Measurements from ENCODE around the gene ERVFRD-1.
A peak's percentile ranks its signal among the peaks of the same experiment; 100 is the strongest.
"Not testable (repeated sequence)": the region's sequence is repeated elsewhere in the genome, so short reads cannot be mapped to it uniquely, and the experiment has no call there.

The ERVFRD-1 gene

GRCh38 chr6:11092668-11093375 lies 18.7 kb downstream of the ERVFRD-1 start:
- peak in 1 of 3 experiments; percentile 11 for DNase-seq (ENCODE audit: low read depth in 2 of 3, low spot score in 2 of 3)

DNA sequence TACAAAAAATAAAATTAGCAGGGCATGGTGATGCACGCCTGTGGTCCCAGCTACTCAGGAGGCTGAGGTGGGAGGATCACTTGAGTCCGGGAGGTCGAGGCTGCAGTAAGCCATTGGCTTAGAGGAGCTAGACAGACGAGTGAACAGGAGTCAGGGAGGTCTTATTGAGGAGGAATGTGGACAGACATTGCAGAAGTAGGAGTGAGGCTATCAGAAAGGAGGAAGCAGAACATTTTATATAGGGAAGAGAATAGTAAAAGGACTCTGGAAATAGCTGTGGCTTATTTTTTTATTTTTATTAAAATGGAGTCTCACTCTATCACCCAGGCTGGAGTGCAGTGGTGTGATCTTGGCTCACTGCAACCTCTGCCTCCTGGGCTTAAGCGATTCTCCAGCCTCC lies 20.4 kb downstream of the ERVFRD-1 start:
- not testable (repeated sequence) for DNase-seq (ENCODE audit: low read depth in 2 of 3, low spot score in 2 of 3)

GRCh38 chr6:11089695-11090094 lies 21.8 kb downstream of the ERVFRD-1 start:
- DNase-seq (ENCODE audit: low read depth in 2 of 3, low spot score in 2 of 3): no peak

DNA sequence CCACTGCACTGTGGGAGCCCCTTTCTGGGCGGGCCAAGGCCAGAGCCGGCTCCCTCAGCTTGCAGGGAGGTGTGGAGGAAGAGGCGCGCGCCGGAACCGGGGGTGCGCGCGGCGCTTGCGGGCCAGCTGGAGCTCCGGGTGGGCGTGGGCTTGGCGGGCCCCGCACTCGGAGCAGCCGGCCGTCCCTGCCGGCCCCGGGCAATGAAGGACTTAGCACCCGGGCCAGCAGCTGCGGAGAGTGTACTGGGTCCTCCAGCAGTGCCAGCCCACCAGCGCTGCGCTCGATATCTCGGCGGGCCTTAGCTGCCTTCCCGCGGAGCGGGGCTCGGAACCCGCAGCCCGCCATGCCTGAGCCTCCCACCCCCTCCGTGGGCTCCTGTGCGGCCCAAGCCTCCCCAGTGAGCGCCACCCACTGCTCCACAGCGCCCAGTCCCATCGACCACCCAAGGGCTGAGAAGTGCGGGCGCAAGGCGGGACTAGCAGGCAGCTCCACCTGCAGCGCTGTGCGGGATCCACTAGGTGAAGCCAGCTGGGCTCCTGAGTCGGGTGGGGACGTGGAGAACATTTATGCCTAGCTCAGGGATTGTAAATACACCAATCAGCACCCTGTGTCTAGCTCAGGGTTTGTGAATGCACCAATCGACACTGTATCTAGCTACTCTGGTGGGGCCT lies 24.2 kb downstream of the ERVFRD-1 start:
- not testable (repeated sequence) for DNase-seq (ENCODE audit: low read depth in 2 of 3, low spot score in 2 of 3)

DNA sequence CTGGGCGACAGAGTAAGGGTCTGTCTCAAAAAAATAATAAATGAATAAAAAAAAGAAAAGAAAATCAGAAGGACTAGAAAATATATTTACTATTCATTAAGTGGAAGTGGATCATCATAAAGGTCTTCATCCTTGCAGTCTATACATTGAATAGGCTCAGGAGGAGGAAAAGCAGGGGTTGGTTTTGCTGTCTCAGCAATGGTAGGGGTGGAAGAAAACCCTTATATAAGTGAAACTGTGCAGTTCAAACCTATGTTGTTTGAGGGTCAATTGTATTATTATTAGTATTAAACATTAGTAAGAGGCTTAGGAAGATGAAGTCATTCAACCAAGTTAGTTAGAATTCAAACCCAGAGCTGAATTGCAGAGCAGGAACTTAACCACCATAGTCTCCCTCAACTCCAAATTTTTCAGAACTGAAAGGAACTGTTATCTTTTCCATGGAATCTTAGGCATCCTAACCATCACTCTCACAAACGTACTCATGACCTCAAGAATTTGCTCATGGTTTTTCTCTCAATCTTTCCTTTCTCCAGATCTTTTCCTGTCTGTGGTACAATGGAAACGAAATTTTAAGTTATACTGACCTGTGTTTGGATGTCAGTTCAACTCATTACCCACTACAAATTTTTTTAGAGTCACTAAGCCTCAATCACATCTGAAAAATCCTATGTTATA lies 25.6 kb downstream of the ERVFRD-1 start:
- no peak for DNase-seq (ENCODE audit: low read depth in 2 of 3, low spot score in 2 of 3)

DNA sequence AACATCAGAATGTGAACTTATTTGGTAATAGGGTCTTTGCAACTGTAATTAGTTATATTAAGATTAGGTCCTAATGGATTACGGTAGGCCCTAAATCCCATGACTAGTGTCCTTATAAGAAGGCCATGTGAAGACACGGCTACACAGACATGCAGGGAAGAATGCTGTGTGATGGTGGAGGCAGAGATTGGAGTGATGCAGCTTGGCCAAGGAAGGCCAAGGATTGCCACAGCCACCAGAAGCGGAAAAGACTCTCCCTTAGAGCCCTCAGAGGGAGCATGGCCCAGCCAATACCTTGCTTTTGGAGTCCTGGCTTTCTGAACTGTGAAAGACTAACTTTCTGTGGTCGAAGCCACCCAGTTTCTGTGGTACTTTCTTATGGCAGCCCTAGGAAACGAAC lies 27.6 kb downstream of the ERVFRD-1 start:
- no peak for DNase-seq (ENCODE audit: low read depth in 2 of 3, low spot score in 2 of 3)

GRCh38 chr6:11083491-11083890 lies 28.0 kb downstream of the ERVFRD-1 start:
- no peak for DNase-seq (ENCODE audit: low read depth in 2 of 3, low spot score in 2 of 3)

DNA sequence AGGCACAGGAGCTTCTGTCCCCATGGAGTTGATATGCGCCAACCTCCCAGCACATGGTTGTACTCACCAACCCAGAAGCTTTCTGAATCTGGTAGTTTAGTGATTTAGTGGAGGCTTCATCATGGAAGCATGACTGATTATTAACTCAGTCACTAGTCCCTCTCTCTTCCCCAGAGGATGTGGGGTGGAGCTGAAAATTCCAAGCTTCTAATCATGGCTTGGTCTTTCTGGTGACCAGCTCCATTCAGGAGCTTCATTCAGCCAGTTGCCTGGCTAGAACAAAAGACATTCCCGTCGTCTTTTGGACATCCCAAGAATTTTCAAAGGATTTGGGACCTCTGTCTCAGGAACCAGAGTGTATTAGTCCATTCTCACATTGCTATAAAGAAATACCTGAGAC lies 31.2 kb downstream of the ERVFRD-1 start:
- no peak for DNase-seq (ENCODE audit: low read depth in 2 of 3, low spot score in 2 of 3)

DNA sequence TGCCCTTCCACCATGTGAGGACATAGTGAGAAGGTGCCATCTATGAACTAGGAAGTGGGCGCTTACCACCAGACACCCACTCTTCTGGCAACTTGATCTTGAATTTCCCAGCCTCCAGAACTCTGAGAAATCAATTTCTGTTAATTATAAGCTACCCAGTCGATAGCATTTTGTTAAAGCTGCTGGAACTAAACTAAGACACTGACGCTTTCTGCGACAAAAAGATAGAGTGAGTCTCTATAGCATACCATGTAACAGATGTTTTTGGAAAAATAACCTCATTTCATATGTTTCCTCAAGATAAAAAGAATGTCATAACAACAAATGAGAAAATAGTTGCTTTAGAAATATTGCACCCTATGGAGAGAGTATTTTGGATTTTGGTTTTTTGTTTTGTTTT lies 33.3 kb downstream of the ERVFRD-1 start:
- no peak for DNase-seq (ENCODE audit: low read depth in 2 of 3, low spot score in 2 of 3)

DNA sequence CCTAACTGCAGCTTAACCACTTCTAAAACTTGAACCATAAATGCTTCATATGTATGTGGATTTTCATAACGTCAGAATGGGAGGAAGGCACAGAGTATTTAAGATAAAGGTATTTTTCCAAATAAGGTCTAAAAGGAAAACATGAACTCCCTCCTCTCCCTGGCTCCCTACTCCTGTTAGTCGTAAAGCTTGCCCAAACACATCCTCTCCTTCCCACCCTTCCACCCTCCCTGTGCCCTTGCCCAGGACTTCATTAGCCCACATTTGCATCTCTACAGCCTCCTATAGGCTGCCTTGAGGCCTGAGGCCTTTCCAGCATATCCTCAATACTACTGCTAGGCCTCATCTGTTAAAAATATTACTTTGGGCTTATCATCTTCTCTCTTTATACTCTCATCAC lies 35.0 kb downstream of the ERVFRD-1 start:
- no peak for DNase-seq (ENCODE audit: low read depth in 2 of 3, low spot score in 2 of 3)

DNA sequence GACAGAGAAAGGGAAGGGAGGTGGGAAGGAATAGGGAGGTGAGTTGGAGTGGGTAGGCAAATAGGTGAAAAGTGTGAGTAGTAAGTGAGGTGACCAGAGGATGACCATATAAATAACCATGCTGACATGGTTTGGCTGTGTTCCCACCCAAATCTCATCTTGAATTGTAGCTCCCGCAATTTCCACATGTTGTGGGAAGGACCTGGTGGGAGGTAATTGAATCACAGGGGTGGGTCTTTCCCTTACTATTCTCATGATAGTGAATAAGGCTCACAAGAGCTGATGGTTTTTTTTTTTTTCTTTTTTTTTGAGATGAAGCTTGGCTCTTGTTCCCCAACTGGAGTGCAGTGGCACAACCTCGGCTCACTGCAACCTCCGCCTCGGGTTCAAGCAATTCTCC lies 39.4 kb downstream of the ERVFRD-1 start:
- no peak for DNase-seq (ENCODE audit: low read depth in 2 of 3, low spot score in 2 of 3)

- DNase-seq (ENCODE audit: low read depth in 2 of 3, low spot score in 2 of 3): no peak
These were observed 41.8 kb downstream of the ERVFRD-1 start for GRCh38 chr6:11069760-11070159.

GRCh38 chr6:11067348-11067747 lies 44.2 kb downstream of the ERVFRD-1 start:
- no peak for DNase-seq (ENCODE audit: low read depth in 2 of 3, low spot score in 2 of 3)

DNA sequence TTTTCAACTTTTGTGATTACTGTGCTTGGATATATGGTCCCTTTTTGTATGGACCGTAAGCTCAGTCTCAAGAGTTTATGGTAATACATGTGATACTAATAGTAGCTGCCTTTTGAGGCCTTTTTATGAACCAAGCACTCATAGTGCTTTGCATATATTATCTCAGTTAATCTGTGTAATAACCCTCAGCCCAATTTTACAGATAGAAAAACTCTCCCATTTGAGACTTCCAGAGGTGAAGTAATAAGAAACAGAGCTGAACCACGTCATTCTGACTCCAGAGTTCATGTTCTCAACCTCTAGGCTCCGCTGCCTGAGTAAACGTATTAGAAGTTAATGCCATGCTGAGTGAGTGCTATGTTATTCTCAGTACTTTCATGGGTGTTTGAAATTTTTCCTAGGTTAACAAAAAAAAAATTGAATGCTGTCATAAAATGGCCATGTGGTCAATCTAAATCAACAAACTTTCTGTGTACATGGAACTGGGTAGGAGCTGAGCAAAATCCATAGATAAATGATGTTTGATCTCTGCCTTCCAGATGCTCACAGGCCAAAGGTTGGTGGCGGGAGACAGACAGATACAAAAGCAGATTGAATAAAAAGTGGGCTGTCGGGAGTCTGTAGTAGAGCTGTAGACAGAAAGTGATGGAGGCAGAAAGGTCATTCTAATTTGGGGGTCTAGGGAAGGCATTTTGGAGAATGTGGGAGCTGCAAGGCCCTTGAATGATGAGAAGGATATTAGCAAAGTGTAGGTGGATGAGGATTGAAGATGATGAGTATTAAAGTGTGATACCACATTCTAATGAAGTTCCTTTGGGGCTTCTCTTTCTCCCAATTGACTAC lies 44.8 kb downstream of the ERVFRD-1 start:
- no peak for DNase-seq (ENCODE audit: low read depth in 2 of 3, low spot score in 2 of 3)

DNA sequence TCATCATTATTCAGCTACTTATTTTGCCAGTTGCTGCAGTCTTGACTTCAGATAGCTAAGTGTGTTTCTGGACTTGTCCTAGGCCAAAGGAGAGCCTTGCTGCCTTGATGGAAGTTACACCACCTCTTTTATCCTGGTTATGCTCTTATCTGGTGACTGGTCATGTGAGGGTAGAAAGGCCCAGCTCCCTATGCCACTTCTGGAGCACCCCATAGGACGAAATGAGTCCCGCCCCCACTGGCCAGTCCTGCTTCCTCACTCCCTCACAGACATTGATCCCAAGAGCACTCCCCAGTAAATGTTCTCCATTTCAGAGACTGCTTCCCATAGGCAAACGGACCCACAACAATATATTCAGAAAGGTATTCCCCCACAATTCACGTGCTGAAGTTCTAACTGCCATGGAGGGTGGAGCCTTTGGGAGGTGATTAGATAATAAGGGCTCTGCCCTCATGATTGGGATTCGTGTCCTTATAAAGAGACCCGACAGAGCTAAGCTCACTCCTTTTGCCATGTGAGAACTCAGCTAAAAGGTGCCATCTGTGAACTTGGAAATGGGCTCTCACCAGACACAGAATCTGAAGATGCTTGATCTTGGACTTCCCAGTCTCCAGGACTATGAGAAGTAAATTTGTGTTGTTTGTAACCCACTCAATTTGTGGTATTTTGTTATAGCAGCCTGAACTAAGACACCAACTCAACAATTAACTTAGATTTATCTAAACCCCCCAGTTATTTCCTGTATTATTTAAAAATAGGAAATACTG lies 45.9 kb downstream of the ERVFRD-1 start:
- DNase-seq (ENCODE audit: low read depth in 2 of 3, low spot score in 2 of 3): no peak

DNA sequence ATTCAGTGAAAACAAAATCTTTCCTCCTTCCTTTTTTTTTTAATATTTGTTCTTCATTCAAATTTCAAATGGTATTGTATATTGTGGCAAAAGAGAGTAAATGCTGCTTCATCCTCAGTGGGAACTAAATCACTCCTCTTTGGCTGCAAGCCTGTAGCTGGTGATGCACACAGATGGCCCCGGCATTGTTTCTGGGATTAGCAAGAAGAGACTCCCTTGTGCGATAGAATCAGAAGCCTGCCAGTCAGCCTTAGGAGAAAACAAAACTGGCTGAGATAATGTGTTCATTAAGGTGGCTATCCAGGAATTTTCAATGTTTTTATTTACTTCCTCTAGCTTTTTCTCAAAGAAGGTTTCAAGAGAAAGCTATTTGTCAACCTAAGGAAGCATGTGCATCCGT lies 46.7 kb downstream of the ERVFRD-1 start:
- DNase-seq (ENCODE audit: low read depth in 2 of 3, low spot score in 2 of 3): no peak

DNA sequence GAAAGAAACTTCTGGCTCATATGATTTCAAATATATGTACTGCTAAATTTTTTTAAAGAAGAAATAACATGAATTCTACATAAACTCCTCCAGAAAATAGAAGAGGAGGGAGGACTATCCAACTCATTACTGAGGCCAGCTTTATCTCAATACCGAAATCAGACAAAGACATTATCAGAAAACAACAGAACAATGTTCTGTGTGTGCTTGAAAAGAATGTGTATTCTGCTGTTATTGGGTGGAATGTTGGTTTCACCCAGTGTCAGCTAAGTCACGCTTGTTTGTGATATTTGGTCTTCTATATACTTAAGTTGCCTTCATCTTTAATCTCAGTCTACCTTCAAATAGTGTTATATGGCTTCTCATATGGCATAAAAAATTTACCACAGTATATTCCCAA lies 48.8 kb downstream of the ERVFRD-1 start:
- DNase-seq (ENCODE audit: low read depth in 2 of 3, low spot score in 2 of 3): no peak

GRCh38 chr6:11062083-11062482 lies 49.4 kb downstream of the ERVFRD-1 start:
- DNase-seq (ENCODE audit: low read depth in 2 of 3, low spot score in 2 of 3): no peak

DNA sequence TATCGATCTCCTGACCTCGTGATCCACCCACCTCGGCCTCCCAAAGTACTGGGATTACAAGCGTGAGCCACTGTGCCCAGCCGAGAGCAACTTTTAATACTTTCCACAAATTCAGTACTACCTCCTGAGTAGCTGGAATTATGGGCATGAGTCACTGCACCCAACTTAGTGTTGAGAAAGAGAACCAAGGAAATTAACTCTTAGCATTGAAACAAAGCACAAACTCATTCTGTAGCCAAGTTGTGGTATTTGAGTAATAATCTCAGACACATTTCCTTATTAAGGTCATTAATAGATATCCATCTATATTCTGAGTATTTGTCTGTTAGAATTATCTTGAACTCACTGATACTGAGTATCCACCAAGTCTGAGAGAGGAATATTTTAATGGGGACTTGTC lies 53.1 kb downstream of the ERVFRD-1 start:
- no peak for DNase-seq (ENCODE audit: low read depth in 2 of 3, low spot score in 2 of 3)

DNA sequence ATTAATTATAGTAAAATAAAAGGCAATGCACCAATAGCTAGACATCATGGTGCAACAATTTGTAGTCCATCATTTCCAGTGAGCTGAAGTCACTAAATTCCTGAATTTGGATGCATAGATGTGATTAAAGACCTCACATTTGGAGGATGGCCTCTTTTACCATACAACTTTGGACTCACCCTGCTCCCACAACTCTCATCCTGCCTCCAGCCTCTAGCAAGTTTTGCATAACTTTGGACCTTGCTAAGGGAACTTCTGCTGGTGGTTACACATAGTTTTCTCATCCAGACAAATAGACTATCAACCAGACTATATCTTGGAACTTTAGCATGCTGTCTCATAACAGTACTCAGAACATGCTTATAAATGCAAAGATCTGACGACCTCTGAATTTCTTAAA lies 54.7 kb downstream of the ERVFRD-1 start:
- no peak for DNase-seq (ENCODE audit: low read depth in 2 of 3, low spot score in 2 of 3)

GRCh38 chr6:11055127-11055627 lies 56.3 kb downstream of the ERVFRD-1 start:
- DNase-seq (ENCODE audit: low read depth in 2 of 3, low spot score in 2 of 3): no peak
